GM19328 (cell line): Measurements from ENCODE around the gene AMY2B.
"Not testable (repeated sequence)": the region's sequence is repeated elsewhere in the genome, so short reads cannot be mapped to it uniquely, and the experiment has no call there.

ENCODE experiments used
- ATAC-seq: cut with Tn5 transposase; IDR thresholded peaks from one replicate; pipeline ENCODE4 v1.9.1; 2021; ENCODE audit warnings: mild to moderate bottlenecking, moderate library complexity; ENCODE audit not compliant: unreplicated experiment

The AMY2B gene

GRCh38 chr1:103616994-103617477 lies 45.6 kb downstream of the AMY2B start, which contains the start of gene AMY2A:
Gene AMY2A (plus strand): TSS chr1:103617427. CDS start chr1:103617441, 14 bp downstream.
- ATAC-seq = not testable (repeated sequence)

GRCh38 chr1:103627436-103627835 lies 56.0 kb downstream of the AMY2B start:
- ATAC-seq = not testable (repeated sequence)
